HepG2 (cell line): ENCODE measurements around the gene VPS4A. TPM values are rescaled to one million over a fixed set of nuclear protein-coding genes. Genes with fewer than 3 reads are reported as not detected.

Experiments
- ATAC-seq: fragments of 200-7000 bp; cut with Tn5 transposase; 3 replicates; pipeline ENCODE4 v1.9.1; 2020; ENCODE audit warnings: mild to moderate bottlenecking, moderate library complexity
- BruUV-seq: library from RNA; stranded (reverse); fragments of 400-500 nt; replicated peaks from 2 replicates; lab custom pipeline; 2021; lab: Mats Ljungman, UMichigan
- CTCF ChIA-PET: fragments of 300-600 bp; formaldehyde crosslinking; extraction: SDS; loops from one replicate; lab custom pipeline; 2021; ENCODE audit warnings: low total read pairs, inconsistent platforms, low intra/inter-chr PET ratio; lab: Yijun Ruan, JAX
- POLR2A ChIA-PET: fragments of 350-600 bp; sonication (Branson Sonifier 250); formaldehyde crosslinking; loops from one replicate; lab custom pipeline; 2020; ENCODE audit warnings: antibody characterized with exemption, inconsistent platforms; lab: Yijun Ruan, JAX
- DNase-seq: peaks from one replicate; pipeline ENCODE4 v3.0.0-alpha.2; 2015; ENCODE audit warnings: low spot score
- FAIRE-seq: peaks from 3 replicates; lab custom pipeline; 2011; peaks lifted over from hg19 to GRCh38; lab: Jason Lieb, UNC
- H2AFZ ChIP-seq: one replicate; pipeline ENCODE4 v1.6.1; 2011; ENCODE audit warnings: low read length, inconsistent platforms
- H3K27ac ChIP-seq: fragments of 300-600 bp; 3 replicates; pipeline ENCODE4 v1.8.0; 2011; ENCODE audit warnings: mixed run types, mild to moderate bottlenecking, mixed read lengths, low read length, inconsistent platforms; ENCODE audit not compliant: insufficient read depth; ENCODE audit errors: extremely low read length
- H3K27me3 ChIP-seq, 2 experiments: fragments of 200-600 bp in 1 of 2; 2 replicates in 1 of 2; 3 replicates in 1 of 2; pipeline versions ENCODE4 v1.6.0 to v1.8.0; 2011; ENCODE audit warnings: low read length in 2 of 2, mild to moderate bottlenecking in 2 of 2, moderate library complexity in 2 of 2, inconsistent platforms in 1 of 2; ENCODE audit not compliant: insufficient read depth in 2 of 2, control insufficient read depth in 1 of 2
- H3K36me3 ChIP-seq, 2 experiments: fragments of 200-600 bp in 1 of 2; replicated peaks in 1 of 2; 2 replicates in 1 of 2; 3 replicates in 1 of 2; pipeline versions ENCODE4 v1.5.1 to v1.8.0; 2011; ENCODE audit warnings: low read length in 2 of 2, inconsistent platforms in 1 of 2; ENCODE audit not compliant: insufficient read depth in 2 of 2, control insufficient read depth in 1 of 2
- H3K4me1 ChIP-seq: 2 replicates; pipeline ENCODE4 v1.5.1; 2012; ENCODE audit warnings: low read length, inconsistent platforms; ENCODE audit not compliant: insufficient read depth
- H3K4me2 ChIP-seq: 2 replicates; pipeline ENCODE4 v1.6.0; 2011; ENCODE audit warnings: low read depth, low read length, inconsistent platforms
- H3K4me3 ChIP-seq, 3 experiments: fragments of 200-600 bp in 1 of 3; sonication (generic), shearing (Covaris generic) in 1 of 3; replicated peaks in 1 of 3; 2 replicates each; pipeline ENCODE4 v1.5.1; 2011 to 2016; ENCODE audit warnings: low read length in 3 of 3, inconsistent platforms in 2 of 3, low read depth in 2 of 3, mild to moderate bottlenecking in 2 of 3, control low read depth in 1 of 3, mixed read lengths in 1 of 3; ENCODE audit not compliant: insufficient read depth in 1 of 3
- H3K79me2 ChIP-seq: one replicate; pipeline ENCODE4 v1.6.1; 2011; ENCODE audit warnings: low read length, inconsistent platforms; ENCODE audit not compliant: insufficient read depth
- H3K9ac ChIP-seq: 2 replicates; pipeline ENCODE4 v1.6.0; 2011; ENCODE audit warnings: mild to moderate bottlenecking, low read depth, low read length, inconsistent platforms; ENCODE audit not compliant: insufficient read depth
- H3K9me3 ChIP-seq: 2 replicates; pipeline ENCODE4 v1.5.1; 2012; ENCODE audit warnings: mild to moderate bottlenecking, low read length
- H4K20me1 ChIP-seq: 2 replicates; pipeline ENCODE4 v1.6.0; 2011; ENCODE audit warnings: inconsistent platforms, mild to moderate bottlenecking, low read length, moderate library complexity; ENCODE audit not compliant: insufficient read depth
- CHCHD3 ChIP-seq: sonication (generic); formaldehyde crosslinking; IDR thresholded peaks from 2 replicates; pipeline ENCODE4 v1.8.0; 2022; ENCODE audit warnings: mild to moderate bottlenecking, missing genetic modification reagents, moderate library complexity
- GTF3A ChIP-seq: sonication (generic); formaldehyde crosslinking; conservative IDR thresholded peaks from 2 replicates; pipeline ENCODE4 v1.4.0; 2020; ENCODE audit warnings: mild to moderate bottlenecking, missing genetic modification reagents
- HNRNPK ChIP-seq: fragments of 200-400 bp; formaldehyde crosslinking; IDR thresholded peaks from 2 replicates; pipeline ENCODE4 v1.6.1; 2018; ENCODE audit warnings: low read length, low read depth, moderate library complexity, mild to moderate bottlenecking; ENCODE audit not compliant: poor library complexity, severe bottlenecking
- KLF12 ChIP-seq: sonication (generic); formaldehyde crosslinking; IDR thresholded peaks from 2 replicates; pipeline ENCODE4 v1.4.0; 2020; ENCODE audit warnings: missing genetic modification reagents, borderline replicate concordance
- RXRA ChIP-seq: sonication (generic); formaldehyde crosslinking; IDR thresholded peaks from 2 replicates; pipeline ENCODE4 v1.5.1; 2020; ENCODE audit warnings: missing genetic modification reagents
- YY1 ChIP-seq: IDR thresholded peaks from 2 replicates; pipeline ENCODE4 v1.6.1; 2011; ENCODE audit warnings: low read length, low read depth, moderate library complexity, mild to moderate bottlenecking; ENCODE audit not compliant: insufficient read depth, insufficient replicate concordance
- ZNF251 ChIP-seq: sonication (generic); formaldehyde crosslinking; IDR thresholded peaks from 2 replicates; pipeline ENCODE4 v1.9.0; 2021; ENCODE audit warnings: mild to moderate bottlenecking, missing genetic modification reagents
- ZNF451 ChIP-seq: sonication (generic); formaldehyde crosslinking; IDR thresholded peaks from 2 replicates; pipeline ENCODE4 v1.5.0; 2020; ENCODE audit warnings: mild to moderate bottlenecking, missing genetic modification reagents
- ZNF484 ChIP-seq: sonication (generic); formaldehyde crosslinking; IDR thresholded peaks from 2 replicates; pipeline ENCODE4 v1.5.1; 2020; ENCODE audit warnings: mild to moderate bottlenecking, low read depth, missing genetic modification reagents, borderline replicate concordance
- WGBS: methylation state at CpG from one replicate; pipeline ENCODE4 v1.1.6; 2017; ENCODE audit warnings: low lambda C conversion rate; 5-methylcytosine and 5-hydroxymethylcytosine counted together
- in situ Hi-C: cut with HindIII; loops from 2 replicates; pipeline ENCODE4 v1.10.0; 2017; ENCODE audit warnings: low pct_unique_long_range_greater_than_20kb; ENCODE audit not compliant: extremely low pct_ligation_motif_present
- intact Hi-C: fragments of 100-400 bp; cut with micrococcal nuclease; formaldehyde crosslinking; loops from one replicate; pipeline ENCODE4 v1.10.0; 2022; ENCODE audit not compliant: unreplicated experiment
- polyA plus RNA-seq, 8 experiments: library from polyadenylated mRNA; depleted of rRNA in 3 of 8; stranded (reverse) in 7 of 8; unstranded in 1 of 8; fragments of >200 nt; fragmentation: Illumina TruSeq in 4 of 8; extraction: Trizol in 4 of 8; gene quantifications; 2 replicates each; pipeline versions ENCODE4 v1.2.1 to v1.2.3, GENCODE V29; 2011 to 2016; ENCODE audit warnings: low read depth in 4 of 8, missing spikeins in 1 of 8, mixed read lengths in 1 of 8; ENCODE audit not compliant: insufficient read depth in 1 of 8
- total RNA-seq, 5 experiments: library from RNA; depleted of rRNA; stranded (reverse); fragments of >200 nt; fragmentation: Illumina TruSeq; extraction: Trizol; gene quantifications; 2 replicates each; pipeline ENCODE4 v1.2.3, GENCODE V29; 2016; ENCODE audit warnings: low read depth in 1 of 5
- TF ChIP-seq, protein P1 (sequence below): sonication (generic); formaldehyde crosslinking; IDR thresholded peaks from 2 replicates; pipeline ENCODE4 v1.4.0; 2020; ENCODE audit warnings: missing genetic modification reagents
- TF ChIP-seq, protein P2 (sequence below): sonication (generic); formaldehyde crosslinking; IDR thresholded peaks from 2 replicates; pipeline ENCODE4 v1.5.0; 2020; ENCODE audit warnings: missing genetic modification reagents
- TF ChIP-seq, protein P3 (sequence below): sonication (generic); formaldehyde crosslinking; IDR thresholded peaks from 2 replicates; pipeline ENCODE4 v1.8.1; 2023; ENCODE audit warnings: mild to moderate bottlenecking, missing genetic modification reagents

VPS4A gene
- total and polyA plus RNA-seq, 2 of the 13 experiments (the other 11 are each of a cell fraction or from before 2014, with no cell fraction given) = 13.2 to 27.9 TPM

DNA sequence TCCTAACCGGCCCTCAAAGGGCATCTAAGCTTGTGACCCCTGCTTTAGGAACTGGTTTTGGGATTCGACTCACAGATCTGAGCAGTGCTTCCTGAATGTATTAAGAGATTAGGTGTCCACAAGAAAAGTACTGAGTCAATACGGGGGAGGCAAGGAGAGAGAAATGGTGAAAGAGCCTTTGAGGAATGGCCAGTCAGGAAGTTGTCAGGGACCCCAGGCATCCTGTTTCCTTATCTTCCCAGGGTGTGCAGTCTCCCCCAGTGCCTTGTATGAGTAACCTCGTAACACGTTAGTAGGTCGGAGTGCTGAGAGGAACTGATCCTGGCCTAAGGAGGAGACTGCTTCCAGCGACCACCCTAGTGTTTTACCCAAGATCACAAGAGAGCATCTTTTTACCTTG lies 56.8 kb downstream of the VPS4A start:
- no TSS peak for BruUV-seq
- intact Hi-C loops = no loop called here
- WGBS = 96% methylated on average over 7 of the region's 7 CpGs
- Histone ChIP-seq H3K9me3 (no peaks in the 10 kb centered on the region), H3K36me3 (peaks cover 34 to 72% of the 10 kb centered on the region in 2 experiments), H3K27me3 (no peaks in the 10 kb centered on the region), H3K79me2 (no peaks in the 10 kb centered on the region), H3K4me2 (no peak overlapping the region), H3K9ac (no peak overlapping the region), H4K20me1 (no peaks in the 10 kb centered on the region), H3K4me1 (peaks cover 16% of the 10 kb centered on the region), H2AFZ (no peak overlapping the region), H3K4me3 (no peak overlapping the region), H3K27ac (no peak overlapping the region)
- no peak for DNase-seq
- no peak for FAIRE-seq
- ChIA-PET CTCF (no interaction called here), POLR2A (interaction anchor here (0.9 kb wide), 1 partner anchor 9 kb away, joined by 4 read pairs; no protein-coding TSS in a partner anchor)
- in situ Hi-C loops = no loop called here
- no peak for TF ChIP-seq ZNF451
- TF ChIP-seq ZNF251 = no peak
- TF ChIP-seq, protein P1, sequence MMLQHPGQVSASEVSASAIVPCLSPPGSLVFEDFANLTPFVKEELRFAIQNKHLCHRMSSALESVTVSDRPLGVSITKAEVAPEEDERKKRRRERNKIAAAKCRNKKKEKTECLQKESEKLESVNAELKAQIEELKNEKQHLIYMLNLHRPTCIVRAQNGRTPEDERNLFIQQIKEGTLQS (CRISPR knock-in tag) = no peak
- no peak for TF ChIP-seq RXRA
- TF ChIP-seq, protein P2, sequence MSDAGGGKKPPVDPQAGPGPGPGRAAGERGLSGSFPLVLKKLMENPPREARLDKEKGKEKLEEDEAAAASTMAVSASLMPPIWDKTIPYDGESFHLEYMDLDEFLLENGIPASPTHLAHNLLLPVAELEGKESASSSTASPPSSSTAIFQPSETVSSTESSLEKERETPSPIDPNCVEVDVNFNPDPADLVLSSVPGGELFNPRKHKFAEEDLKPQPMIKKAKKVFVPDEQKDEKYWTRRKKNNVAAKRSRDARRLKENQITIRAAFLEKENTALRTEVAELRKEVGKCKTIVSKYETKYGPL (CRISPR knock-in tag) = no peak
- TF ChIP-seq KLF12 = no peak
- TF ChIP-seq CHCHD3 (CRISPR knock-in tag) = no peak
- TF ChIP-seq YY1 = no peak
- TF ChIP-seq, protein P3, sequence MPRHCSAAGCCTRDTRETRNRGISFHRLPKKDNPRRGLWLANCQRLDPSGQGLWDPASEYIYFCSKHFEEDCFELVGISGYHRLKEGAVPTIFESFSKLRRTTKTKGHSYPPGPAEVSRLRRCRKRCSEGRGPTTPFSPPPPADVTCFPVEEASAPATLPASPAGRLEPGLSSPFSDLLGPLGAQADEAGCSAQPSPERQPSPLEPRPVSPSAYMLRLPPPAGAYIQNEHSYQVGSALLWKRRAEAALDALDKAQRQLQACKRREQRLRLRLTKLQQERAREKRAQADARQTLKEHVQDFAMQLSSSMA = no peak
- TF ChIP-seq ZNF484 (CRISPR knock-in tag) = no peak
- no peak for TF ChIP-seq GTF3A
- TF ChIP-seq HNRNPK = no peak
- no peak for ATAC-seq
